PC-9 (cell line): ENCODE data around the gene ECI2.
"Not testable (repeated sequence)": the region's sequence is repeated elsewhere in the genome, so short reads cannot be mapped to it uniquely, and the experiment has no call there.

Source experiments
- CTCF ChIP-seq: fragments of 200-600 bp; sonication (generic); conservative IDR thresholded peaks from 2 replicates; pipeline ENCODE4 v1.6.1; 2017; ENCODE audit warnings: mixed run types, antibody characterized with exemption, mild to moderate bottlenecking, moderate library complexity
- EZH2 ChIP-seq: fragments of 200-600 bp; sonication (generic); IDR thresholded peaks from 2 replicates; pipeline ENCODE4 v1.8.0; 2017; ENCODE audit warnings: antibody characterized with exemption, low read depth

GRCh38 chr6:4090043-4090442, 45.3 kb downstream of the ECI2 start:
- TF ChIP-seq EZH2, CTCF: not testable (repeated sequence)
